ENCODE data around the gene CSPG5.

Gene CSPG5

DNA sequence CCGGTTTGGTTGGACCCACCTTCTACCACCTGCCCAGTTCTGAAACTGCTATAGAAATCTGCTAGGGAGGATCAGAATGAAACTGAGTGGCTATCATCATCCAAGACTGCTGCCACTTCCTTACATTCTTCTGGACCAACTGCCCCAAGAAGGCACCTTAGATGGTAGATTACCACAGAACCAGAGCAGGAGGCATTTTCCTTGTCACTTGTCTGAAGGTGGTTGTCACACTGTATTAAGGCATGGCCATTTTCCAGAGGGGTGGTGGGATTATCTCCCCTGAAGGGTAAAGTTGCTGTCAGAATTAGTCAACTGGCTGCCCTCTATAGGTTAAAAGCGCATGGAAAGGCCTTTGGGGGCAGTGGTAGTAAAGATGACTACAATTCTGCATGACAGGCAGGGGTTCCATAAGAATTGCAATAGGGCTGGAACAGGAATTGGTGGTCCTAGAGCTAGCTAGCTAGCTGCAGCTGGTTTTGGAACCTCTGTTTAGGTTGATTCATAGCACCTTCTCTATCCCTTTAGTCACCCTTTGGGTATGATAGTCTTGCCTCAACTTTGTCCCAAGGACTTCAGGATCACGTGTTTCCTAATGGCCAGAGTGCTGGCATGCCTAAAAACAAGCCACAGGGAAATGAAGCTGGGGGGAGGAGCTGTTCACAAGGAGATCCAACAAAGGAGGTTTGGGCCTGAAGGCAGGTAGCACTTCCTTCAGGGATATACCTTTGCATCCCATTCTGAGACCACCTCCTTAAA lies 4.8 kb upstream of the CSPG5 start:
- peaks cover 28% of the 10 kb centered on the region for H3K27me3 ChIP-seq (ENCODE audit: insufficient read depth, low read length)
- 0 out of 2 replicates have a peak, but pooled peaks cover 5% of the 10 kb centered on the region for H3K4me1 ChIP-seq (ENCODE audit: insufficient read depth, low read length)
- H3K36me3 ChIP-seq (ENCODE audit: insufficient read depth, low read depth, low read length): peaks cover 37% of the 10 kb centered on the region
- no peak overlapping the region for H3K27ac ChIP-seq (ENCODE audit: low read length)
- no peaks in the 10 kb centered on the region for H3K9me3 ChIP-seq (ENCODE audit: insufficient read depth, low read depth, low read length)
- H3K9ac ChIP-seq (ENCODE audit: low read depth, low read length): no peak overlapping the region
- H3K4me3 ChIP-seq (ENCODE audit: low read length): no peak overlapping the region

DNA sequence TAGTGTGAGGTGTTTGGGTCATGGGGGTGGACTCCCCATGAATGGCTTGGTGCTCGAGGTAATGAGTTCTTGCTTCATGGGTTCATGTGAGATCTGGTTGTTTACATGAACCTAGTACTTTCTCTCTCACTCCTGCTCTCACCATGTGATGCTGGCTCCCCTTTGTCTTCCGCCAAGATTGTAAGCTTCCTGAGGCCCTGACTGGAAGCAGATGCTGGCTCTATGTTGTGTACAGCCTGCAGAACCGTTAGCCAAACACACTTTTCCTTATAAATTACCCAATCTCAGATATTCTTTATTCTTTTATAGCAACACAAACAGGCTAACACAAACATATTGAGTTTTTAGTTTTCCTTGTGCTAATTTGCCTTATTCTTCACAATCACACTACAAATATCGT lies 3.2 kb upstream of the CSPG5 start:
- H3K27ac ChIP-seq (ENCODE audit: low read length): no peak overlapping the region
- peaks cover 39% of the 10 kb centered on the region for H3K27me3 ChIP-seq (ENCODE audit: insufficient read depth, low read length)
- no peak overlapping the region for H3K4me3 ChIP-seq (ENCODE audit: low read length)
- 0 out of 2 replicates have a peak, but pooled peaks cover 5% of the 10 kb centered on the region for H3K4me1 ChIP-seq (ENCODE audit: insufficient read depth, low read length)
- H3K9me3 ChIP-seq (ENCODE audit: insufficient read depth, low read depth, low read length): no peaks in the 10 kb centered on the region
- H3K9ac ChIP-seq (ENCODE audit: low read depth, low read length): no peak overlapping the region
- H3K36me3 ChIP-seq (ENCODE audit: insufficient read depth, low read depth, low read length): peaks cover 20% of the 10 kb centered on the region

DNA sequence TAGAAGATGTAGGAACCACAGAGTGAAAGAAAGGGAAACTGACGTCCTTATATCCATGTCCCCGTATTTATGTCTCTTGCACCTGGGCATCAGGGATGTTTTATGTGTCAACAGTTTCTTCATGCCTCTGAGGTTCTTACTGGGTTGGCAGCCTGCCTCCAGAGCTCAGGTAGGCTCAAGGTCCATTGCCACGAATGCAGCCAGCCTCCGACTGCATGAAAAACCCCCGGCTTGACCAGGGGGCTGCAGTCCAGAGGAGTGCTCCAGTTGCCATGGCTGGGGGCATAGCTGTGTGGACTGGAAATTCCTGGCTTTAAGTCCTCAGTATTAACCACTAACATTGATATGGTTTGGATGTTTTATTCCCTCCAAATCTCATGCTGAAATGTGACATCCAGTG lies 2.8 kb upstream of the CSPG5 start:
- Histone ChIP-seq H3K27ac (ENCODE audit: low read length) (no peak overlapping the region), H3K36me3 (ENCODE audit: insufficient read depth, low read depth, low read length) (peaks cover 16% of the 10 kb centered on the region), H3K9me3 (ENCODE audit: insufficient read depth, low read depth, low read length) (no peaks in the 10 kb centered on the region), H3K4me1 (ENCODE audit: insufficient read depth, low read length) (0 out of 2 replicates have a peak, but pooled peaks cover 5% of the 10 kb centered on the region), H3K27me3 (ENCODE audit: insufficient read depth, low read length) (peaks cover 42% of the 10 kb centered on the region), H3K9ac (ENCODE audit: low read depth, low read length) (no peak overlapping the region), H3K4me3 (ENCODE audit: low read length) (no peak overlapping the region)

DNA sequence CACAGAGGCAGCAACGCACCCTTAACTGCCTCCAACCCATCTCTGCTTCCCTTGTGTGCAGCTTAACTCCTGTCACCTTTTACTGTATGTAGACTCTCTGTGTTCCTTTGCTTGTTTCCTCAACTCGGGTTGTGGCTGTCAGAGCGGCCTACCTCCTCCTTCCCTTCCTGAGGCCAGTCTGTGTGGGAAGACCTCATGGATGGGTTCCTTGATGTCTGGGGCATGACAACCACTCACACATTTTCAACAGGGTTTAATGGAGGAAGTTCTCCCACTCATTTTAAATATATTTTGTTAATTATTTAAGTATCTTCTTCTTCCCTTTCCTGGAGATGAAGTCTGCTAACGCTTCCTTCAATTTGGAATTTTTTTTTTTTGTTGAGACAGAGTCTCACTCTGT lies 1.8 kb upstream of the CSPG5 start:
- no peak overlapping the region for H3K4me3 ChIP-seq (ENCODE audit: low read length)
- no peak overlapping the region for H3K27ac ChIP-seq (ENCODE audit: low read length)
- H3K9me3 ChIP-seq (ENCODE audit: insufficient read depth, low read depth, low read length): no peaks in the 10 kb centered on the region
- no peak overlapping the region for H3K9ac ChIP-seq (ENCODE audit: low read depth, low read length)
- peaks cover 42% of the 10 kb centered on the region for H3K27me3 ChIP-seq (ENCODE audit: insufficient read depth, low read length)
- H3K4me1 ChIP-seq (ENCODE audit: insufficient read depth, low read length): 0 out of 2 replicates have a peak, but pooled peaks cover 5% of the 10 kb centered on the region
- H3K36me3 ChIP-seq (ENCODE audit: insufficient read depth, low read depth, low read length): peaks cover 7% of the 10 kb centered on the region

DNA sequence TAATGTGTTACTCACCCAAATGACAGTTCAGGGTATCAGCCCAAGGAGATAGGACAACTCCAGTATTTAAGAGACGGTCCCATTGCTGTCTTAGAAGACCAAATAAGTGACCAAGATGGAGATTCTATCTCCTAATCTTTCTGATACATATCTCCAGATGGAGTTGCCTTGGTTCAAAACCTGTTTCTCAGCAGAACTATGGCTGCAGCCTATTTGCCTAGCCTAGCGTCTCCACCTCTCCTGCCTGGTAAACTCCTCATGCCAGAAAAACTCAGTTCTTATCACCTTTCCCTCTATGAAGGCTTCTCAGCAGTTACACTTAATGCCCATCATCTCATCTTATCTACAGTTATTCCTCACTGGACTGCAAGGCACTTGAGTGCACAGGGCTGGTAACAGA lies 1.2 kb upstream of the CSPG5 start:
- Histone ChIP-seq H3K9me3 (ENCODE audit: insufficient read depth, low read depth, low read length) (no peaks in the 10 kb centered on the region), H3K27ac (ENCODE audit: low read length) (no peak overlapping the region), H3K9ac (ENCODE audit: low read depth, low read length) (no peak overlapping the region), H3K27me3 (ENCODE audit: insufficient read depth, low read length) (peaks cover 42% of the 10 kb centered on the region), H3K4me1 (ENCODE audit: insufficient read depth, low read length) (0 out of 2 replicates have a peak, but pooled peaks cover 5% of the 10 kb centered on the region), H3K4me3 (ENCODE audit: low read length) (no peak overlapping the region), H3K36me3 (ENCODE audit: insufficient read depth, low read depth, low read length) (peaks cover under 1% of the 10 kb centered on the region; the same call in 1 of the 2 replicates)

DNA sequence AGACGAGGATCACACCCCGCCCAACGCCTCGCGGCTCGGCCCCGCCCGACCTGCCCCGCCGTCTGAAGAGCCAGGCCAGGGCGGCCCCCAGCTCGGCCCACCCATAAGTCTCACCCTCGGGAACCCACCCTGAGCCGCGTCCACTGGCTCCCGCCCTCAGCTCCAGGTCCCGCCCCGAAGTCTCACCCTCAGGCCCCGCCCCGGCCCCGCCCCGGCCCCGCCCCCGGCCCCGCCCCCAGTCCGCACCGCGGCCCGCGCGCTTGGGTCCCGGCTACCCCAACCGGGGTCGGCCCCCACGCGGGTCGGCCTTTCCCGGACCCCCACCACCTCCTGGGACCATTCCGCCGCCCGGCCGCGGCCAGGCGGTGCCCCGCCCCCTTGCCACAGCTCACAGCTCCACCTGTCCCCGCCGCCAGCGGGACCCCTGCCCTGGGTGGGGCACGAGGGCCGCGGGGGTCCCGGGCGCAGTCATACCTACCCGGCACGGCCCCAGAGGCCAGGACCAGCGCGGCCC lies 489 bp downstream of the CSPG5 start:
- Histone ChIP-seq H3K4me1 (ENCODE audit: insufficient read depth, low read length) (no peaks in the 10 kb centered on the region), H3K27ac (ENCODE audit: low read length) (no peak overlapping the region), H3K4me3 (ENCODE audit: low read length) (peak overlapping the region; percentile 47; the same call in 1 of the 2 replicates), H3K9me3 (ENCODE audit: insufficient read depth, low read depth, low read length) (no peaks in the 10 kb centered on the region), H3K36me3 (ENCODE audit: insufficient read depth, low read depth, low read length) (no peaks in the 10 kb centered on the region), H3K27me3 (ENCODE audit: insufficient read depth, low read length) (peaks cover 42% of the 10 kb centered on the region), H3K9ac (ENCODE audit: low read depth, low read length) (no peak overlapping the region)

DNA sequence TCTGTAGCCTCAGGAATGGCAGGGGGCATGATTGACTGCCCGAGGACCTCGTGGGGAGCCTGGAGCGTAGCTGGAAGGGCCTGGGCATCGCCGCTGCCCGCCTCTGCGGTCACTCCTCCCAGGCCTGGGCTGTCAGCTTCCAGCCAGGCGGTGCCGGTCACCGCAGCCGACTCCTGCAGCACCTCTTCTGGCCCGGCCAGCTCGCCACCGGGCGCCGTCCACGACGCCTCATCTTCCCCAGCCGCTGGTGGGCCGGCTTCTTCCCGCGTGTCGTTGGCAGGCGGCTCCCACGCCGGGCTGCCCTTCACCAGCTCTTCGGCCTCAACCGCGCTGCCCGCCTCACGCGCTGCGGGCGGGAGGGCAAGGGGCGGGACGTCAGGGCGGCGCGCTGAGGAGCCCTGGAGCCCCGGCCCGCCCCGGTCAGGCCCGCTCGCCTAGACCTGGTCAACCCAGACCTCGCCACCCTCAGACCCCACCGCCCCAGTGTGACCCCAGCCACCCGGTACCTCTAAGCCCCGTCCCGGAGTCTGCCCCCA lies 1.0 kb downstream of the CSPG5 start:
- no peaks in the 10 kb centered on the region for H3K36me3 ChIP-seq (ENCODE audit: insufficient read depth, low read depth, low read length)
- no peak overlapping the region for H3K27ac ChIP-seq (ENCODE audit: low read length)
- H3K27me3 ChIP-seq (ENCODE audit: insufficient read depth, low read length): peaks cover 42% of the 10 kb centered on the region
- H3K4me1 ChIP-seq (ENCODE audit: insufficient read depth, low read length): no peaks in the 10 kb centered on the region
- H3K4me3 ChIP-seq (ENCODE audit: low read length): peak overlapping the region; percentile 47; the same call in 1 of the 2 replicates
- H3K9ac ChIP-seq (ENCODE audit: low read depth, low read length): no peak overlapping the region
- no peaks in the 10 kb centered on the region for H3K9me3 ChIP-seq (ENCODE audit: insufficient read depth, low read depth, low read length)

DNA sequence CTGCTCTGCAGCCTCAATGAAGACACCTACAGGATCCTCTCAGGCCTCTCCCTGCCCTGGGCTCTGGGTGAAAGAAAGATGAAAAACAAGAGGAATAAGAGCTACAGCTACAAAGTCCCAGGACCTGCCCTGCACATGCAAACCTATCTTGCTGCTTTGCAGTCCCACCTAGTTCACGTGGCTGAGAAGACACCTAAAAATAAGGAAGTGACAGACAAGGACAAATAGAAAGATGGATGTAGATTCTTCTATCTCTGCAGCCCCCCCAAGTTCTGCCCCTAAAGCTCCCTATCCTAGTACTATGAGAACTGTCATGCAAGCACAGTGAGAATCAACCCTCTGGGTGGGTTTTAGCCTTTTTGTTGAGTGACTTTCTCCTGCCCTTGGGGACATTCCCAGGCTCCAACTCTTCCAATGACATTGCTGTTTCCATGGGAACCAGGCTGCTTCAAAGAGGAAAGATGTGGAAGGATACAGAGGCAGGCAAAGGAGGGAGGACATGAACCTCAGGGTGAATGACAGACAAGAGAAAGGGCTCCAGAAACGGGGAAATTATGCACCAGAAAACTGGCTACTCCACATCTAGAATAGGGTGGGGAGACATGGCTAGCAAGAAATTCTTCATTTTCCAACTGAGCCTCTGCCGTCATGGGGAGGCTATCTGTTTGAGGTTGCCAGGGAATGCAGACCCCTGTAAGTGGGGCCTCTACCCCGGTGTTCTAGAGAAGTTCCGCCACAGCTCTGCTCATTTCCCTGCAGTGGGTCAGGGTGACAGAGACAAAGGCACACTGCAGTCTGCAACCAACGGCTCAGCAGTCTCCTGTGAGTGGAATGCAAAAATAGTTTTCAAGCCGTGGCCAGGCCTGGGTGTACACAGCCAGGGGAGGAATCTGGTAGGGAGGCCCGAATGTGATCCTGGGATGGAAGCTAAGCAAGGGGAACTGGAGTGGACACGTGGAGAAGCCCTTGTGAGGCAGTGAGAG lies 5.2 kb downstream of the CSPG5 start:
- no peaks in the 10 kb centered on the region for H3K4me1 ChIP-seq (ENCODE audit: insufficient read depth, low read length)
- no peak overlapping the region for H3K4me3 ChIP-seq (ENCODE audit: low read length)
- H3K27ac ChIP-seq (ENCODE audit: low read length): no peak overlapping the region
- H3K36me3 ChIP-seq (ENCODE audit: insufficient read depth, low read depth, low read length): no peaks in the 10 kb centered on the region
- peaks cover 14% of the 10 kb centered on the region for H3K27me3 ChIP-seq (ENCODE audit: insufficient read depth, low read length)
- no peak overlapping the region for H3K9ac ChIP-seq (ENCODE audit: low read depth, low read length)
- no peaks in the 10 kb centered on the region for H3K9me3 ChIP-seq (ENCODE audit: insufficient read depth, low read depth, low read length)

DNA sequence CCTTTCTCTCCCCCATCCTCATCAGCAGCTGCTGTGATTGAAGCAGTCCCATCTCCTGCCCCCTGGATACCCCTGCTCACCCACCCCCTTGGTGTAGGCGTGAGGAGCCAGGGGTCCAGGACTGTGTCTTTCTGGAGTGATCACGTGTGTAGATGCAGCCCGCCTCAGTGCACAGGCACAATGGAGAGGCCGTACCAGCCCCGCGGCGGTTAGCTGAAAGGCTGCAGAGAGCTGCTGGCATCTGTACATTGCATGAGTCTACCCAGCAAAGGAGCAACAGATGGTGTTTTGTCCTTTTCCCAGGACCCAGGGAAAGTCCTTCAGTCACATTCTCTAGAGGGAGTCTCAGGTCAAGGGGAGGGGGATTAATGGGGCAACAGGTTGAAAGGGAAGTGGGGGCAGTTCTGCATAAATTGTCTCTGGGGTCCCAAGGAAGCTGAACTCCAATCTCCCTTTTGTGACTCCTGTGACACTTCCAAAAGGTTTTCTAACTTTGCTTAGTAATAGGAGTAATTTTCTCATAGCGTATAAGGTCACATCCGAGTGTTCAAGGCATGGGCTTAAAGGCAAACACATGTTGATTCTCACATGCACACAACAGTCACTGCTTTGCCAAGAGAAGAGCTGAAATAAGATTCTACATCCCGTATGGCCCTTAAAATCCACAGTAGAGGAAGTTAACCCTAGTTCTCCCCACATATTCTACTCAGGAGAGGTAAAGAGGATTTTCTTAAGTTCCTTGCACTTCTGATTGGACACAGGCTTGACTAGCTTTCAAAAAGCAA lies 7.1 kb downstream of the CSPG5 start:
- Histone ChIP-seq H3K9me3 (ENCODE audit: insufficient read depth, low read depth, low read length) (no peaks in the 10 kb centered on the region), H3K9ac (ENCODE audit: low read depth, low read length) (no peak overlapping the region), H3K4me1 (ENCODE audit: insufficient read depth, low read length) (no peaks in the 10 kb centered on the region), H3K27me3 (ENCODE audit: insufficient read depth, low read length) (peaks cover under 1% of the 10 kb centered on the region; the same call in 1 of the 2 replicates), H3K4me3 (ENCODE audit: low read length) (no peak overlapping the region), H3K36me3 (ENCODE audit: insufficient read depth, low read depth, low read length) (no peaks in the 10 kb centered on the region), H3K27ac (ENCODE audit: low read length) (no peak overlapping the region)

DNA sequence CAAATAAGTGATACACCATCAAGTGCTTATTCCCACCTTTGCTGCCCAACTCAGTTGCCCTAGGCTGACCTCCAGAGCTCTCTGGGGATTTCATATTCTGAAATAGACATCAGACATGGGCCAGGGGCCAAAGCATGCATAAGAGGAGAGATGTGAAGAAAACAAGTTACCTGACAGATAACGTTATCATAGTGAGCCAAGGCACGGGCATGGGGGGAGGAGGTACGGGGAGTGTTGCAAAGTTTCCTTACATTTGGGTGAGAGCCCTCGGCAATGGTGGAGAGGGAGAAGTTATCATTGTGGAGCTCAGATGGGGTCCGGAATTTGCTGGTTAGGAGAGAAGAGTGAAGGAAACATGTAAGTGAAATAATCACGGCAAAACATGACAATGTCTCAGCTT lies 9.8 kb downstream of the CSPG5 start:
- Histone ChIP-seq H3K27me3 (ENCODE audit: insufficient read depth, low read length) (no peaks in the 10 kb centered on the region; the same call in 1 of the 2 replicates), H3K9ac (ENCODE audit: low read depth, low read length) (no peak overlapping the region), H3K4me3 (ENCODE audit: low read length) (no peak overlapping the region), H3K36me3 (ENCODE audit: insufficient read depth, low read depth, low read length) (no peaks in the 10 kb centered on the region), H3K27ac (ENCODE audit: low read length) (no peak overlapping the region), H3K4me1 (ENCODE audit: insufficient read depth, low read length) (no peaks in the 10 kb centered on the region), H3K9me3 (ENCODE audit: insufficient read depth, low read depth, low read length) (no peaks in the 10 kb centered on the region)

DNA sequence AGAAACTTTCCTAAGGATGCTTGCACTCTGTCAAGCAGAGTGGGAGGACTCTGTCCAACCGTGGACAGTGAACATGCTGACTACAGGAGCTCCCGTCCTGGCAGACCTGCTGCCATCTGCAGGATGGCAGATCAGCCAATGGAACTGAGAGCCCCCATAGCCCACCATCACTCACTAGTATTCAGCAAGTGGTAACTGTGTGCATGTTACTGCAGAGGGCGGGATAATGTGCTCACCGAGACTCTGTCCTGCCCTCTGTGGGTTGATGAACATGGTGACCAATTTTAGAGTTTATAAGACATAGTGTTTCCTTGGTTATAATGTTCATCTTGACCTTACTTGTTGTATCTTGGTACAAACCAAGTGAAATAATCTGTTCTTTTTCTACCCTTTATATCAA lies 11.5 kb downstream of the CSPG5 start:
- Histone ChIP-seq H3K4me1 (ENCODE audit: insufficient read depth, low read length) (no peaks in the 10 kb centered on the region), H3K9ac (ENCODE audit: low read depth, low read length) (no peak overlapping the region), H3K36me3 (ENCODE audit: insufficient read depth, low read depth, low read length) (no peaks in the 10 kb centered on the region), H3K27me3 (ENCODE audit: insufficient read depth, low read length) (no peaks in the 10 kb centered on the region; the same call in 1 of the 2 replicates), H3K9me3 (ENCODE audit: insufficient read depth, low read depth, low read length) (no peaks in the 10 kb centered on the region), H3K27ac (ENCODE audit: low read length) (no peak overlapping the region), H3K4me3 (ENCODE audit: low read length) (no peak overlapping the region)
